ENCODE measurements around the gene POLE4.

DNA sequence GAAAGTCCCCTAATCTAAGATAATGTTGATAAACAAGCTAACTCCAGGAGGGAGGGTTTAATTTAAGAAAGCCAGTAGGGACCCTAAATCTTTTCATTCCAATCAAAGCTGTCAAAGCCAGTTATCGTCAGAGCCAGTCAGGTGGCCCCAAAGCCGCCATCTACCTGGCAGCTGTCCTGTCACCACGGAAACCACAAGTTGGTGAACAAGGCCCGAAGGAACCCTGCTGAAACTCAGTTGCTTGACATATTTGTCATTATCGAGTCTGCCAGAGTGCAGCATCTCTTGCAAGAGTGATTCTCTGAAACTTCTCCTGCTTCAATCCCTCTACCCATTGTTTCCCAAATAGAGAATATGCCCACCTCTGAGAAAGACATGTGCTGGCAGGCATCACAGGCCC lies 30.8 kb upstream of the POLE4 start:
- TF ChIP-seq, protein P1, sequence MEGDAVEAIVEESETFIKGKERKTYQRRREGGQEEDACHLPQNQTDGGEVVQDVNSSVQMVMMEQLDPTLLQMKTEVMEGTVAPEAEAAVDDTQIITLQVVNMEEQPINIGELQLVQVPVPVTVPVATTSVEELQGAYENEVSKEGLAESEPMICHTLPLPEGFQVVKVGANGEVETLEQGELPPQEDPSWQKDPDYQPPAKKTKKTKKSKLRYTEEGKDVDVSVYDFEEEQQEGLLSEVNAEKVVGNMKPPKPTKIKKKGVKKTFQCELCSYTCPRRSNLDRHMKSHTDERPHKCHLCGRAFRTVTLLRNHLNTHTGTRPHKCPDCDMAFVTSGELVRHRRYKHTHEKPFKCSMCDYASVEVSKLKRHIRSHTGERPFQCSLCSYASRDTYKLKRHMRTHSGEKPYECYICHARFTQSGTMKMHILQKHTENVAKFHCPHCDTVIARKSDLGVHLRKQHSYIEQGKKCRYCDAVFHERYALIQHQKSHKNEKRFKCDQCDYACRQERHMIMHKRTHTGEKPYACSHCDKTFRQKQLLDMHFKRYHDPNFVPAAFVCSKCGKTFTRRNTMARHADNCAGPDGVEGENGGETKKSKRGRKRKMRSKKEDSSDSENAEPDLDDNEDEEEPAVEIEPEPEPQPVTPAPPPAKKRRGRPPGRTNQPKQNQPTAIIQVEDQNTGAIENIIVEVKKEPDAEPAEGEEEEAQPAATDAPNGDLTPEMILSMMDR (conservative IDR thresholded peaks at IDR 0.05 in 1 of 2, IDR thresholded peaks at IDR 0.05 in 1 of 2; ENCODE audit: extremely low read depth in 1 of 2, insufficient read depth in 1 of 2, low read depth in 1 of 2, low read length in 2 of 2): no peak
- TF ChIP-seq EZH2 (IDR thresholded peaks at IDR 0.05; ENCODE audit: borderline replicate concordance, low read length): no peak

Data from mammary epithelial cell (primary cell).